PC-9 (cell line): ENCODE measurements around the gene TAF3. TPM values are rescaled to one million over a fixed set of nuclear protein-coding genes. Genes with fewer than 3 reads are reported as not detected.

ENCODE experiments used
- BruUV-seq: library from RNA; stranded (reverse); fragments of 400-500 nt; replicated peaks from 2 replicates; lab custom pipeline; 2021; lab: Mats Ljungman, UMichigan
- CTCF ChIA-PET: fragments of 300-600 bp; sonication (Branson Sonifier 250); formaldehyde crosslinking; loops from one replicate; lab custom pipeline; 2022; ENCODE audit warnings: antibody characterized with exemption; lab: Charles Lee
- POLR2A ChIA-PET: fragments of 300-600 bp; sonication (Branson Sonifier 250); formaldehyde crosslinking; loops from one replicate; lab custom pipeline; 2022; ENCODE audit warnings: antibody characterized with exemption; ENCODE audit not compliant: unreplicated experiment; lab: Charles Lee
- DNase-seq, 2 experiments: peaks; one replicate each; pipeline versions ENCODE4 v3.0.0 to v3.0.0-alpha.2; 2015 to 2022; ENCODE audit warnings: mixed read lengths in 1 of 2
- H2AFZ ChIP-seq: fragments of 200-600 bp; sonication (generic); 2 replicates; pipeline ENCODE4 v1.8.1; 2017; ENCODE audit warnings: antibody characterized with exemption
- H3F3A ChIP-seq: fragments of 200-600 bp; sonication (generic); 2 replicates; pipeline ENCODE4 v1.8.1; 2017; ENCODE audit warnings: antibody characterized with exemption, mild to moderate bottlenecking, low read depth; ENCODE audit not compliant: insufficient read depth
- H3K27ac ChIP-seq: fragments of 200-600 bp; sonication (generic); 2 replicates; pipeline ENCODE4 v1.6.1; 2016; ENCODE audit warnings: mixed run types
- H3K27me3 ChIP-seq: fragments of 200-600 bp; sonication (generic); 2 replicates; pipeline ENCODE4 v1.6.1; 2016; ENCODE audit warnings: low read depth, mixed run types; ENCODE audit not compliant: insufficient read depth
- H3K36me3 ChIP-seq: fragments of 200-600 bp; sonication (generic); 2 replicates; pipeline ENCODE4 v1.6.1; 2016; ENCODE audit warnings: low read depth, mixed run types
- H3K4me1 ChIP-seq: fragments of 200-600 bp; sonication (generic); replicated peaks from 2 replicates; pipeline ENCODE4 v1.6.1; 2016; ENCODE audit warnings: mixed run types; ENCODE audit not compliant: insufficient read depth
- H3K4me2 ChIP-seq: fragments of 200-600 bp; sonication (generic); 2 replicates; pipeline ENCODE4 v1.6.1; 2017; ENCODE audit warnings: mixed run types
- H3K4me3 ChIP-seq: fragments of 200-600 bp; sonication (generic); 2 replicates; pipeline ENCODE4 v1.6.1; 2016; ENCODE audit warnings: mixed run types
- H3K79me2 ChIP-seq: fragments of 200-600 bp; sonication (generic); 2 replicates; pipeline ENCODE4 v1.6.1; 2017; ENCODE audit warnings: low read depth, mixed run types
- H3K9me2 ChIP-seq: fragments of 200-600 bp; sonication (generic); 2 replicates; pipeline ENCODE4 v1.8.1; 2017; ENCODE audit warnings: mild to moderate bottlenecking; ENCODE audit not compliant: insufficient read depth
- H3K9me3 ChIP-seq: fragments of 200-600 bp; sonication (generic); 2 replicates; pipeline ENCODE4 v1.8.1; 2016; ENCODE audit warnings: low read depth; ENCODE audit not compliant: insufficient read depth
- H4K20me1 ChIP-seq: fragments of 200-600 bp; sonication (generic); 2 replicates; pipeline ENCODE4 v1.8.1; 2017; ENCODE audit not compliant: insufficient read depth
- CTCF ChIP-seq: fragments of 200-600 bp; sonication (generic); conservative IDR thresholded peaks from 2 replicates; pipeline ENCODE4 v1.6.1; 2017; ENCODE audit warnings: mixed run types, antibody characterized with exemption, mild to moderate bottlenecking, moderate library complexity
- EZH2 ChIP-seq: fragments of 200-600 bp; sonication (generic); IDR thresholded peaks from 2 replicates; pipeline ENCODE4 v1.8.0; 2017; ENCODE audit warnings: antibody characterized with exemption, low read depth
- intact Hi-C: fragments of 100-400 bp; cut with micrococcal nuclease; formaldehyde crosslinking; loops from one replicate; pipeline ENCODE4 v1.10.0; 2022; ENCODE audit not compliant: unreplicated experiment
- total RNA-seq: library from RNA; stranded (reverse); gene quantifications from 2 replicates; pipeline ENCODE4 v1.2.3, GENCODE V29; 2021

The TAF3 gene
- total RNA-seq, 1 experiment from 2014 or later, result 7.7 TPM

GRCh38 chr10:8043569-8044306 is 225.4 kb downstream of the TAF3 start:
- DNase-seq, result no peak
- CTCF ChIA-PET, result interaction anchor here (0.6 kb wide), 1 partner anchor 171 kb away, joined by 4 read pairs; no protein-coding TSS in a partner anchor
- Histone ChIP-seq H3K27ac (no peak overlapping the region), H3K27me3 (no peaks in the 10 kb centered on the region), H3K9me2 (no peaks in the 10 kb centered on the region), H2AFZ (no peak overlapping the region), H3K4me2 (no peak overlapping the region), H4K20me1 (no peaks in the 10 kb centered on the region), H3K4me1 (no peaks in the 10 kb centered on the region), H3K4me3 (no peak overlapping the region), H3K9me3 (no peaks in the 10 kb centered on the region), H3K36me3 (no peaks in the 10 kb centered on the region), H3F3A (no peaks in the 10 kb centered on the region), H3K79me2 (peaks cover 7% of the 10 kb centered on the region; the same call in 1 of the 2 replicates)
- intact Hi-C loops, result loop anchor here (10.0 kb wide), 1 partner anchor 1261 kb away; no protein-coding TSS in a partner anchor
- no TSS peak for BruUV-seq
- POLR2A ChIA-PET, result no interaction called here
- TF ChIP-seq CTCF, result no peak
- TF ChIP-seq EZH2, result no peak

GRCh38 chr10:8044331-8044907 is 226.1 kb downstream of the TAF3 start:
- DNase-seq, result no peak
- TF ChIP-seq EZH2, result no peak
- TF ChIP-seq CTCF, result no peak
- H3K4me3 ChIP-seq, result peak overlapping the region; percentile 76; the same call in 1 of the 2 replicates
- H3K4me1 ChIP-seq, result no peaks in the 10 kb centered on the region
- H3K4me2 ChIP-seq, result peak overlapping the region; percentile 95
- H4K20me1 ChIP-seq, result no peaks in the 10 kb centered on the region
- CTCF ChIA-PET, result no interaction called here
- no TSS peak for BruUV-seq
- H3K79me2 ChIP-seq, result peaks cover 11% of the 10 kb centered on the region
- intact Hi-C loops, result loop anchor here (10.0 kb wide), 1 partner anchor 1260 kb away; no protein-coding TSS in a partner anchor
- H3K9me3 ChIP-seq, result no peaks in the 10 kb centered on the region
- no peaks in the 10 kb centered on the region for H3F3A ChIP-seq
- H3K9me2 ChIP-seq, result no peaks in the 10 kb centered on the region
- peak overlapping the region; percentile 92; the same call in 1 of the 2 replicates for H2AFZ ChIP-seq
- H3K27ac ChIP-seq, result no peak overlapping the region
- POLR2A ChIA-PET, result interaction anchor here (0.7 kb wide), 1 partner anchor 252 kb away, joined by 3 read pairs; no protein-coding TSS in a partner anchor
- H3K27me3 ChIP-seq, result no peaks in the 10 kb centered on the region
- no peaks in the 10 kb centered on the region for H3K36me3 ChIP-seq

- Histone ChIP-seq H3K9me2 (no peaks in the 10 kb centered on the region), H3K27me3 (no peaks in the 10 kb centered on the region), H3K4me3 (peak overlapping the region; percentile 76), H2AFZ (peak overlapping the region; percentile 92), H3K27ac (0 out of 2 replicates have a peak overlapping the region, but pooled peaks have one; percentile 32), H3K79me2 (peaks cover 11% of the 10 kb centered on the region), H3K36me3 (no peaks in the 10 kb centered on the region), H3K4me2 (peak overlapping the region; percentile 95), H3K9me3 (no peaks in the 10 kb centered on the region), H4K20me1 (no peaks in the 10 kb centered on the region), H3F3A (no peaks in the 10 kb centered on the region), H3K4me1 (no peaks in the 10 kb centered on the region)
- intact Hi-C loops, result loop anchor here (10.0 kb wide), 1 partner anchor 1260 kb away; no protein-coding TSS in a partner anchor
- TF ChIP-seq EZH2, result no peak
- no peak for TF ChIP-seq CTCF
- peak; percentile 34 to 55 for DNase-seq
- ChIA-PET CTCF (no interaction called here), POLR2A (interaction anchor here (0.5 to 0.7 kb wide), 5 partner anchors 24 to 584 kb away, joined by 3 to 5 read pairs (median 4); no protein-coding TSS in a partner anchor)
- no TSS peak for BruUV-seq
Observed at GRCh38 chr10:8044908-8045725, 226.8 kb downstream of the TAF3 start.
